HepG2 (cell line): ENCODE measurements around the gene IQGAP2. TPM values are rescaled to one million over a fixed set of nuclear protein-coding genes. Genes with fewer than 3 reads are reported as not detected.

Experiments
- ARID3A ChIP-seq: IDR thresholded peaks from 2 replicates; pipeline ENCODE4 v1.6.1; 2012; ENCODE audit warnings: low read depth, low read length, improper control_type of control experiment
- ATF2 ChIP-seq: sonication (generic); formaldehyde crosslinking; IDR thresholded peaks from 2 replicates; pipeline ENCODE4 v1.4.0; 2020; ENCODE audit warnings: missing genetic modification reagents
- CENPBD1 ChIP-seq: sonication (generic); formaldehyde crosslinking; IDR thresholded peaks from 2 replicates; pipeline ENCODE4 v1.8.0; 2022; ENCODE audit warnings: missing genetic modification reagents, low read depth, mild to moderate bottlenecking, borderline replicate concordance
- FOXK1 ChIP-seq: sonication (generic); formaldehyde crosslinking; IDR thresholded peaks from 2 replicates; pipeline ENCODE4 v1.4.0; 2020; ENCODE audit warnings: low read depth, missing genetic modification reagents, borderline replicate concordance
- KLF11 ChIP-seq: IDR thresholded peaks from 2 replicates; pipeline ENCODE4 v1.6.1; 2016; ENCODE audit warnings: missing compliant biosample characterization
- MAFG ChIP-seq: sonication (generic); formaldehyde crosslinking; IDR thresholded peaks from 2 replicates; pipeline ENCODE4 v1.5.1; 2020; ENCODE audit warnings: mild to moderate bottlenecking, missing genetic modification reagents
- MTF2 ChIP-seq: sonication (generic); formaldehyde crosslinking; IDR thresholded peaks from 2 replicates; pipeline ENCODE4 v1.5.0; 2020; ENCODE audit warnings: missing genetic modification reagents, borderline replicate concordance
- NR3C1 ChIP-seq: sonication (generic); formaldehyde crosslinking; IDR thresholded peaks from 2 replicates; pipeline ENCODE4 v1.4.0; 2020; ENCODE audit warnings: missing genetic modification reagents
- PHF21A ChIP-seq: sonication (generic); formaldehyde crosslinking; IDR thresholded peaks from 2 replicates; pipeline ENCODE4 v1.5.0; 2020; ENCODE audit warnings: mild to moderate bottlenecking, missing genetic modification reagents
- RARG ChIP-seq: sonication (generic); formaldehyde crosslinking; IDR thresholded peaks from 2 replicates; pipeline ENCODE4 v1.4.0; 2020; ENCODE audit warnings: low read depth, mild to moderate bottlenecking, missing genetic modification reagents
- SAFB2 ChIP-seq: sonication (generic); formaldehyde crosslinking; IDR thresholded peaks from 2 replicates; pipeline ENCODE4 v1.5.1; 2020; ENCODE audit warnings: missing genetic modification reagents, low read depth, mild to moderate bottlenecking, borderline replicate concordance
- SAP130 ChIP-seq: IDR thresholded peaks from 2 replicates; pipeline ENCODE4 v1.6.1; 2016; ENCODE audit warnings: low read depth
- SMC3 ChIP-seq: IDR thresholded peaks from 2 replicates; pipeline ENCODE4 v1.6.1; 2011; ENCODE audit warnings: low read length, improper control_type of control experiment
- TCF7L2 ChIP-seq: IDR thresholded peaks from 2 replicates; pipeline ENCODE4 v1.6.1; 2011; ENCODE audit warnings: mild to moderate bottlenecking, low read depth, low read length, moderate library complexity
- YEATS4 ChIP-seq: sonication (generic); formaldehyde crosslinking; IDR thresholded peaks from 2 replicates; pipeline ENCODE4 v1.4.0; 2020; ENCODE audit warnings: missing genetic modification reagents, borderline replicate concordance
- ZNF235 ChIP-seq: sonication (generic); formaldehyde crosslinking; IDR thresholded peaks from 2 replicates; pipeline ENCODE4 v1.8.1; 2023; ENCODE audit warnings: mild to moderate bottlenecking, missing genetic modification reagents, borderline replicate concordance
- ZNF253 ChIP-seq: sonication (generic); formaldehyde crosslinking; IDR thresholded peaks from 2 replicates; pipeline ENCODE4 v1.8.0; 2022; ENCODE audit warnings: mild to moderate bottlenecking, missing genetic modification reagents, borderline replicate concordance
- ZNF274 ChIP-seq: sonication (generic); formaldehyde crosslinking; IDR thresholded peaks from 2 replicates; pipeline ENCODE4 v1.5.1; 2020; ENCODE audit warnings: mild to moderate bottlenecking, missing genetic modification reagents
- ZNF7 ChIP-seq: IDR thresholded peaks from 2 replicates; pipeline ENCODE4 v1.6.1; 2016; ENCODE audit warnings: missing biosample characterization, missing genetic modification reagents
- polyA plus RNA-seq, 8 experiments: library from polyadenylated mRNA; depleted of rRNA in 3 of 8; stranded (reverse) in 7 of 8; unstranded in 1 of 8; fragments of >200 nt; fragmentation: Illumina TruSeq in 4 of 8; extraction: Trizol in 4 of 8; gene quantifications; 2 replicates each; pipeline versions ENCODE4 v1.2.1 to v1.2.3, GENCODE V29; 2011 to 2016; ENCODE audit warnings: low read depth in 4 of 8, missing spikeins in 1 of 8, mixed read lengths in 1 of 8; ENCODE audit not compliant: insufficient read depth in 1 of 8
- total RNA-seq, 5 experiments: library from RNA; depleted of rRNA; stranded (reverse); fragments of >200 nt; fragmentation: Illumina TruSeq; extraction: Trizol; gene quantifications; 2 replicates each; pipeline ENCODE4 v1.2.3, GENCODE V29; 2016; ENCODE audit warnings: low read depth in 1 of 5
- TF ChIP-seq, protein P1 (sequence below): sonication (generic); formaldehyde crosslinking; conservative IDR thresholded peaks from 2 replicates; pipeline ENCODE4 v1.8.0; 2022; ENCODE audit warnings: mild to moderate bottlenecking, moderate library complexity, missing genetic modification reagents
- TF ChIP-seq, protein P2 (sequence below): IDR thresholded peaks from 2 replicates; pipeline ENCODE4 v1.6.1; 2016; ENCODE audit warnings: low read depth

Gene IQGAP2
- total and polyA plus RNA-seq, 2 of the 13 experiments (the other 11 are each of a cell fraction or from before 2014, with no cell fraction given) = 35.2 to 83.3 TPM

DNA sequence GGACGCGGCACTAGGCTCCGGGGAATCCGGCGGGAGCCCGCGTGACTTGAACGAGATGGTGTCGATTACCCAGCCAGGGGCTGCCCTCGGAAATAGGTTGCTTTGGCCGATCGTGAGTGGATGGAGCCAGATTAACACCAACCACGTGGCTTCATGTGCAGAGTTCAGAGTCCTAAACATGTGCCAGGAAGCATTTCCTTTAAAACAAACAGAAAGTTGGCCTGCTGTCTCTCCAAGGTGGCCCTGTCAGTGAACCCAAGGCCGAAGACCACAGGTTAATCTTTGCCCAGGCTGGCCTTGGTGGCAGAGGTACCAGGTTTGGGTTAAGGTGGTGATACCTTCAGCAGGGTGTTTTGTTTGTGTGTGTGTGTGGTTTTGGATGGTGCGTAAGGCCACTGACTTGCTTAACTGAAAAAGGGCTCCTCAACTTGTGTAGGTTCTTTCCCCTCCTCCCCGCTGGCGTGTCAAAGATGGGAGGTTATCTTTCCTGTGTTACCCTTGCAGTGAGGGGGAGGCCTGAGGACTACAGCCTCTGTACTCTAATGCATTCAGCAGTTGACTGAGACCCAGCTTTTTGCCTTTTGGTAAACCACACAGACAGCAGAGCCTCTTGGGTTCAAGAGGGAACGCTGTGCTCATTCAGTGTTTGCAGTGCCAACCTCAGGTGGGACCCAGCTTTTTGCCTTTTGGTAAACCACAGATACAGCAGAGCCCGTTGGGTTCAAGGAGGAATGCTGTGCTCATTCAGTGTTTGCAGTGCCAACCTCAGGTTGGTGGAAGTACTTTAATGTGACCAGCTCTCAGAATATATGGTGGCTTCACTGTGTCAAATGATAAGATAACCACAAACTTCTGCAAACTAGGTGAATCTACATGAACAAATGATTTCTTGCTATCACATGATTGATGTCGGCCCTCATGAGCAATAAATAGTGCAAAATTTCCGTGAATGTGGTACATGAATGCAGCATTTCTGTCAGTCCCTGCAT is 1.4 kb downstream of the IQGAP2 start (continued):
- no peak for TF ChIP-seq ZNF235 (CRISPR knock-in tag)
- TF ChIP-seq CENPBD1 (CRISPR knock-in tag) = no peak
- peak; percentile 91 for TF ChIP-seq PHF21A
- TF ChIP-seq RARG (CRISPR knock-in tag) = no peak
- peak; percentile 44; the same call in 1 of the 2 replicates for TF ChIP-seq KLF11 (CRISPR knock-in tag)
- TF ChIP-seq ZNF274 (CRISPR knock-in tag) = no peak
- TF ChIP-seq SAFB2 = 0 out of 2 replicates have a peak, but pooled peaks have one; percentile 24
- TF ChIP-seq ATF2 = peak; percentile 66; the same call in 1 of the 2 replicates
- peak; percentile 90 for TF ChIP-seq SAP130 (CRISPR knock-in tag)
- 0 out of 2 replicates have a peak, but pooled peaks have one; percentile 57 for TF ChIP-seq ZNF253
- peak; percentile 32 for TF ChIP-seq SMC3
- no peak for TF ChIP-seq MAFG
- TF ChIP-seq MTF2 (CRISPR knock-in tag) = no peak
- peak; percentile 69 for TF ChIP-seq FOXK1 (CRISPR knock-in tag)
- TF ChIP-seq, protein P1, sequence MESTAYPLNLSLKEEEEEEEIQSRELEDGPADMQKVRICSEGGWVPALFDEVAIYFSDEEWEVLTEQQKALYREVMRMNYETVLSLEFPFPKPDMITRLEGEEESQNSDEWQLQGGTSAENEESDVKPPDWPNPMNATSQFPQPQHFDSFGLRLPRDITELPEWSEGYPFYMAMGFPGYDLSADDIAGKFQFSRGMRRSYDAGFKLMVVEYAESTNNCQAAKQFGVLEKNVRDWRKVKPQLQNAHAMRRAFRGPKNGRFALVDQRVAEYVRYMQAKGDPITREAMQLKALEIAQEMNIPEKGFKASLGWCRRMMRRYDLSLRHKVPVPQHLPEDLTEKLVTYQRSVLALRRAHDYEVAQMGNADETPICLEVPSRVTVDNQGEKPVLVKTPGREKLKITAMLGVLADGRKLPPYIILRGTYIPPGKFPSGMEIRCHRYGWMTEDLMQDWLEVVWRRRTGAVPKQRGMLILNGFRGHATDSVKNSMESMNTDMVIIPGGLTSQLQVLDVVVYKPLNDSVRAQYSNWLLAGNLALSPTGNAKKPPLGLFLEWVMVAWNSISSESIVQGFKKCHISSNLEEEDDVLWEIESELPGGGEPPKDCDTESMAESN = peak; percentile 64
- TF ChIP-seq TCF7L2 = no peak
- no peak for TF ChIP-seq ZNF7
- TF ChIP-seq YEATS4 = peak; percentile 80
- TF ChIP-seq, protein P2, sequence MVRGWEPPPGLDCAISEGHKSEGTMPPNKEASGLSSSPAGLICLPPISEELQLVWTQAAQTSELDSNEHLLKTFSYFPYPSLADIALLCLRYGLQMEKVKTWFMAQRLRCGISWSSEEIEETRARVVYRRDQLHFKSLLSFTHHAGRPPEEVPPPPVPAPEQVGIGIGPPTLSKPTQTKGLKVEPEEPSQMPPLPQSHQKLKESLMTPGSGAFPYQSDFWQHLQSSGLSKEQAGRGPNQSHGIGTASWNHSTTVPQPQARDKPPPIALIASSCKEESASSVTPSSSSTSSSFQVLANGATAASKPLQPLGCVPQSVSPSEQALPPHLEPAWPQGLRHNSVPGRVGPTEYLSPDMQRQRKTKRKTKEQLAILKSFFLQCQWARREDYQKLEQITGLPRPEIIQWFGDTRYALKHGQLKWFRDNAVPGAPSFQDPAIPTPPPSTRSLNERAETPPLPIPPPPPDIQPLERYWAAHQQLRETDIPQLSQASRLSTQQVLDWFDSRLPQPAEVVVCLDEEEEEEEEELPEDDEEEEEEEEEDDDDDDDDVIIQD (CRISPR knock-in tag) = peak; percentile 91
- TF ChIP-seq NR3C1 (CRISPR knock-in tag) = no peak
- TF ChIP-seq ARID3A = peak; percentile 40; the same call in 1 of the 2 replicates
